ACC112 (cell line): Measurements from ENCODE around the gene PDGFC.

Experiments used
- H2AFZ ChIP-seq: fragments of 200-600 bp; sonication (generic); one replicate; pipeline ENCODE4 v1.6.0; 2017; ENCODE audit warnings: antibody characterized with exemption, low read length; ENCODE audit not compliant: unreplicated experiment
- H3K27ac ChIP-seq: fragments of 200-600 bp; sonication (generic); 2 replicates; pipeline ENCODE4 v1.5.1; 2014; ENCODE audit warnings: low read depth, mild to moderate bottlenecking, antibody characterized with exemption, low read length, moderate library complexity
- H3K27me3 ChIP-seq: fragments of 200-600 bp; sonication (generic); 2 replicates; pipeline ENCODE4 v1.6.1; 2014; ENCODE audit warnings: mild to moderate bottlenecking, antibody characterized with exemption, low read length, moderate library complexity, mixed read lengths; ENCODE audit not compliant: insufficient read depth
- H3K36me3 ChIP-seq: fragments of 200-600 bp; sonication (generic); 2 replicates; pipeline ENCODE4 v1.6.1; 2016; ENCODE audit warnings: mild to moderate bottlenecking, antibody characterized with exemption, low read length, moderate library complexity, mixed read lengths; ENCODE audit not compliant: insufficient read depth
- H3K4me1 ChIP-seq: fragments of 200-600 bp; sonication (generic); one replicate; pipeline ENCODE4 v1.6.1; 2016; ENCODE audit warnings: low read length, mixed read lengths; ENCODE audit not compliant: insufficient read depth, unreplicated experiment, control insufficient read depth
- H3K4me3 ChIP-seq: fragments of 200-600 bp; sonication (generic); 2 replicates; pipeline ENCODE4 v1.5.1; 2014; ENCODE audit warnings: mild to moderate bottlenecking, low read depth, low read length
- H3K79me2 ChIP-seq: fragments of 200-600 bp; sonication (generic); one replicate; pipeline ENCODE4 v1.6.0; 2016; ENCODE audit warnings: low read length; ENCODE audit not compliant: control insufficient read depth, unreplicated experiment, insufficient read depth

The PDGFC gene

GRCh38 chr4:156962058-156962358 lies 9.6 kb downstream of the PDGFC start:
- Histone ChIP-seq H3K4me1 (peaks cover 45% of the 10 kb centered on the region), H2AFZ (no peak overlapping the region), H3K27me3 (no peaks in the 10 kb centered on the region), H3K27ac (no peak overlapping the region), H3K79me2 (peaks cover 94% of the 10 kb centered on the region), H3K36me3 (peaks cover 4% of the 10 kb centered on the region; the same call in 1 of the 2 replicates), H3K4me3 (no peak overlapping the region)

- peaks cover 40% of the 10 kb centered on the region for H3K4me1 ChIP-seq
- H3K79me2 ChIP-seq = peaks cover 93% of the 10 kb centered on the region
- H3K36me3 ChIP-seq = peaks cover 4% of the 10 kb centered on the region; the same call in 1 of the 2 replicates
- H3K27ac ChIP-seq = no peak overlapping the region
- H3K27me3 ChIP-seq = no peaks in the 10 kb centered on the region
- no peak overlapping the region for H2AFZ ChIP-seq
- H3K4me3 ChIP-seq = no peak overlapping the region
These were observed 10.2 kb downstream of the PDGFC start for GRCh38 chr4:156961196-156962057.

GRCh38 chr4:156959298-156959702 lies 12.3 kb downstream of the PDGFC start:
- Histone ChIP-seq H3K4me1 (peaks cover 49% of the 10 kb centered on the region), H3K79me2 (peaks cover 92% of the 10 kb centered on the region), H3K36me3 (no peaks in the 10 kb centered on the region; the same call in 1 of the 2 replicates)

GRCh38 chr4:156958276-156959074 lies 13.1 kb downstream of the PDGFC start:
- Histone ChIP-seq H3K27me3 (no peaks in the 10 kb centered on the region), H2AFZ (no peak overlapping the region), H3K4me1 (peaks cover 57% of the 10 kb centered on the region), H3K4me3 (no peak overlapping the region), H3K36me3 (no peaks in the 10 kb centered on the region; the same call in 1 of the 2 replicates), H3K79me2 (peaks cover 94% of the 10 kb centered on the region), H3K27ac (peak overlapping the region; percentile 29)

More at GRCh38 chr4:156959298-156959702, 12.3 kb downstream of the PDGFC start:
- H3K27ac ChIP-seq = no peak overlapping the region
- H3K4me3 ChIP-seq = no peak overlapping the region
- no peaks in the 10 kb centered on the region for H3K27me3 ChIP-seq
- H2AFZ ChIP-seq = no peak overlapping the region

- Histone ChIP-seq H3K4me3 (no peak overlapping the region), H3K36me3 (no peaks in the 10 kb centered on the region; the same call in 1 of the 2 replicates), H3K27me3 (no peaks in the 10 kb centered on the region), H2AFZ (no peak overlapping the region), H3K79me2 (peaks cover 94% of the 10 kb centered on the region), H3K4me1 (peaks cover 57% of the 10 kb centered on the region), H3K27ac (no peak overlapping the region)
These were observed 14.0 kb downstream of the PDGFC start for GRCh38 chr4:156957556-156957955.

GRCh38 chr4:156956826-156957368 lies 14.7 kb downstream of the PDGFC start:
- no peak overlapping the region for H3K27ac ChIP-seq
- no peaks in the 10 kb centered on the region for H3K27me3 ChIP-seq
- H3K36me3 ChIP-seq = no peaks in the 10 kb centered on the region; the same call in 1 of the 2 replicates
- H3K4me3 ChIP-seq = no peak overlapping the region
- no peak overlapping the region for H2AFZ ChIP-seq
- H3K4me1 ChIP-seq = peaks cover 58% of the 10 kb centered on the region
- H3K79me2 ChIP-seq = peaks cover 94% of the 10 kb centered on the region

GRCh38 chr4:156956359-156956758 lies 15.2 kb downstream of the PDGFC start:
- Histone ChIP-seq H3K4me3 (no peak overlapping the region), H3K36me3 (no peaks in the 10 kb centered on the region; the same call in 1 of the 2 replicates), H2AFZ (no peak overlapping the region), H3K27ac (no peak overlapping the region), H3K79me2 (peaks cover 94% of the 10 kb centered on the region), H3K4me1 (peaks cover 61% of the 10 kb centered on the region), H3K27me3 (no peaks in the 10 kb centered on the region)

GRCh38 chr4:156954587-156954986 lies 17.0 kb downstream of the PDGFC start:
- H3K79me2 ChIP-seq = peaks cover 94% of the 10 kb centered on the region
- no peaks in the 10 kb centered on the region; the same call in 1 of the 2 replicates for H3K36me3 ChIP-seq
- no peak overlapping the region for H2AFZ ChIP-seq
- H3K4me3 ChIP-seq = no peak overlapping the region
- H3K27me3 ChIP-seq = no peaks in the 10 kb centered on the region
- H3K4me1 ChIP-seq = peaks cover 73% of the 10 kb centered on the region
- no peak overlapping the region for H3K27ac ChIP-seq

GRCh38 chr4:156953951-156954350 lies 17.6 kb downstream of the PDGFC start:
- Histone ChIP-seq H3K4me3 (peak overlapping the region; percentile 5; the same call in 1 of the 2 replicates), H3K27me3 (no peaks in the 10 kb centered on the region), H3K36me3 (no peaks in the 10 kb centered on the region; the same call in 1 of the 2 replicates), H3K79me2 (peaks cover 88% of the 10 kb centered on the region), H3K4me1 (peaks cover 71% of the 10 kb centered on the region), H2AFZ (no peak overlapping the region), H3K27ac (peak overlapping the region; percentile 8; the same call in 1 of the 2 replicates)

- H3K27ac ChIP-seq = 0 out of 2 replicates have a peak overlapping the region, but pooled peaks have one; percentile 33
- no peaks in the 10 kb centered on the region for H3K27me3 ChIP-seq
- peaks cover 71% of the 10 kb centered on the region for H3K4me1 ChIP-seq
- no peak overlapping the region for H3K4me3 ChIP-seq
- no peaks in the 10 kb centered on the region; the same call in 1 of the 2 replicates for H3K36me3 ChIP-seq
- H3K79me2 ChIP-seq = peaks cover 88% of the 10 kb centered on the region
- H2AFZ ChIP-seq = no peak overlapping the region
These were observed 18.6 kb downstream of the PDGFC start for GRCh38 chr4:156953001-156953400.
